PFSK-1 (cell line): ENCODE measurements around the gene CERS6.

Experiments used
- FOXP2 ChIP-seq: optimal IDR thresholded peaks from 2 replicates; pipeline ENCODE3; 2011; ENCODE audit warnings: borderline replicate concordance, control low read depth, inconsistent platforms; ENCODE audit not compliant: insufficient read depth; ENCODE audit errors: extremely low read length, extremely low read depth
- POLR2AphosphoS5 ChIP-seq: IDR thresholded peaks from 2 replicates; pipeline ENCODE4 v1.6.1; 2012; ENCODE audit warnings: low read depth, mild to moderate bottlenecking, control low read depth, low read length, moderate library complexity
- SIN3A ChIP-seq: IDR thresholded peaks from 2 replicates; pipeline ENCODE4 v1.6.1; 2012; ENCODE audit warnings: mild to moderate bottlenecking, low read length, moderate library complexity, borderline replicate concordance; ENCODE audit not compliant: insufficient read depth
- TAF1 ChIP-seq: IDR thresholded peaks from 2 replicates; pipeline ENCODE4 v1.6.1; 2012; ENCODE audit warnings: low read length, control low read depth, borderline replicate concordance; ENCODE audit not compliant: insufficient read depth
- TF ChIP-seq, protein P1 (sequence below), 2 experiments: IDR thresholded peaks; 2 replicates each; pipeline versions ENCODE4 v1.6.1 to v1.8.0; 2011 to 2012; ENCODE audit warnings: low read depth in 2 of 2, low read length in 2 of 2, control low read depth in 1 of 2, inconsistent platforms in 1 of 2, mild to moderate bottlenecking in 1 of 2, moderate library complexity in 1 of 2; ENCODE audit not compliant: insufficient read depth in 1 of 2

The CERS6 gene

GRCh38 chr2:168594778-168595177 is 138.7 kb downstream of the CERS6 start:
- TF ChIP-seq FOXP2 (no peak), SIN3A (no peak), POLR2AphosphoS5 (no peak), TAF1 (no peak)
- TF ChIP-seq, protein P1, sequence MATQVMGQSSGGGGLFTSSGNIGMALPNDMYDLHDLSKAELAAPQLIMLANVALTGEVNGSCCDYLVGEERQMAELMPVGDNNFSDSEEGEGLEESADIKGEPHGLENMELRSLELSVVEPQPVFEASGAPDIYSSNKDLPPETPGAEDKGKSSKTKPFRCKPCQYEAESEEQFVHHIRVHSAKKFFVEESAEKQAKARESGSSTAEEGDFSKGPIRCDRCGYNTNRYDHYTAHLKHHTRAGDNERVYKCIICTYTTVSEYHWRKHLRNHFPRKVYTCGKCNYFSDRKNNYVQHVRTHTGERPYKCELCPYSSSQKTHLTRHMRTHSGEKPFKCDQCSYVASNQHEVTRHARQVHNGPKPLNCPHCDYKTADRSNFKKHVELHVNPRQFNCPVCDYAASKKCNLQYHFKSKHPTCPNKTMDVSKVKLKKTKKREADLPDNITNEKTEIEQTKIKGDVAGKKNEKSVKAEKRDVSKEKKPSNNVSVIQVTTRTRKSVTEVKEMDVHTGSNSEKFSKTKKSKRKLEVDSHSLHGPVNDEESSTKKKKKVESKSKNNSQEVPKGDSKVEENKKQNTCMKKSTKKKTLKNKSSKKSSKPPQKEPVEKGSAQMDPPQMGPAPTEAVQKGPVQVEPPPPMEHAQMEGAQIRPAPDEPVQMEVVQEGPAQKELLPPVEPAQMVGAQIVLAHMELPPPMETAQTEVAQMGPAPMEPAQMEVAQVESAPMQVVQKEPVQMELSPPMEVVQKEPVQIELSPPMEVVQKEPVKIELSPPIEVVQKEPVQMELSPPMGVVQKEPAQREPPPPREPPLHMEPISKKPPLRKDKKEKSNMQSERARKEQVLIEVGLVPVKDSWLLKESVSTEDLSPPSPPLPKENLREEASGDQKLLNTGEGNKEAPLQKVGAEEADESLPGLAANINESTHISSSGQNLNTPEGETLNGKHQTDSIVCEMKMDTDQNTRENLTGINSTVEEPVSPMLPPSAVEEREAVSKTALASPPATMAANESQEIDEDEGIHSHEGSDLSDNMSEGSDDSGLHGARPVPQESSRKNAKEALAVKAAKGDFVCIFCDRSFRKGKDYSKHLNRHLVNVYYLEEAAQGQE (IDR thresholded peaks at IDR 0.05; ENCODE audit: insufficient read depth in 1 of 2, low read depth in 2 of 2, low read length in 2 of 2): no peak

GRCh38 chr2:168596881-168597655 is 141.0 kb downstream of the CERS6 start:
- TF ChIP-seq SIN3A: no peak
- no peak for TF ChIP-seq TAF1
- TF ChIP-seq, protein P1 (IDR thresholded peaks at IDR 0.05; ENCODE audit: insufficient read depth in 1 of 2, low read depth in 2 of 2, low read length in 2 of 2): no peak
- TF ChIP-seq FOXP2: no peak
- no peak for TF ChIP-seq POLR2AphosphoS5

- TF ChIP-seq FOXP2 (no peak), TAF1 (no peak), SIN3A (no peak), POLR2AphosphoS5 (no peak)
- TF ChIP-seq, protein P1 (IDR thresholded peaks at IDR 0.05; ENCODE audit: insufficient read depth in 1 of 2, low read depth in 2 of 2, low read length in 2 of 2): no peak
These were observed 143.7 kb downstream of the CERS6 start for GRCh38 chr2:168599738-168600137.

DNA sequence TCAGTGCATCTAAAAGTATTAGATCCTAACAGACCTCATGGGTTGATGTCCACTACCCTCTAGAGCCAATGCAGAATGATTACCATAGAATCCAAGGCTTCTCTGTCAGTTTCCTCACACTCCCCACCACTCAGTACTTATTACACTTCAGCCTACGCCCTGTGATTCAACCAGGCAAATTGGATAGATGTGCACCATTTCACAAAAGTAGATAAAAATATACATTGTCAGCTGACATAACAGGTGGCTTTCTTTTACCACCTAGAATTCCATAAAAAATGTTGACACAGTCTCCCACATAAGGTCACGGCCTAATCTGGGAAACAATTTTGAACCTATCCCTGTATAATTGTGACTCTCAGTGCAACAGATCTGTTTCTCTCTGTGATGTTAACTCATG is 144.9 kb downstream of the CERS6 start:
- TF ChIP-seq, protein P1 (IDR thresholded peaks at IDR 0.05; ENCODE audit: insufficient read depth in 1 of 2, low read depth in 2 of 2, low read length in 2 of 2): no peak
- TF ChIP-seq FOXP2 (no peak), TAF1 (no peak), SIN3A (no peak), POLR2AphosphoS5 (no peak)

- no peak for TF ChIP-seq TAF1
- TF ChIP-seq SIN3A: no peak
- TF ChIP-seq, protein P1 (IDR thresholded peaks at IDR 0.05; ENCODE audit: insufficient read depth in 1 of 2, low read depth in 2 of 2, low read length in 2 of 2): no peak
- no peak for TF ChIP-seq POLR2AphosphoS5
- TF ChIP-seq FOXP2: no peak
These were observed 145.7 kb downstream of the CERS6 start for GRCh38 chr2:168601741-168602140.
